HFFc6 (cell line): ENCODE results near the gene CYP11A1. TPM values are rescaled to one million over a fixed set of nuclear protein-coding genes. Genes with fewer than 3 reads are reported as not detected.

Source experiments
- DNase-seq: peaks from one replicate; pipeline ENCODE4 v3.0.0-alpha.2; 2018
- H3K27ac Mint-ChIP-seq: 2 replicates; pipeline ENCODE4 v1.8.0; 2020; ENCODE audit warnings: mild to moderate bottlenecking, mixed read lengths
- H3K27me3 Mint-ChIP-seq: 2 replicates; pipeline ENCODE4 v1.8.0; 2021; ENCODE audit warnings: mild to moderate bottlenecking, moderate library complexity, mixed read lengths; ENCODE audit not compliant: insufficient read depth
- H3K36me3 Mint-ChIP-seq: 2 replicates; pipeline ENCODE4 v1.8.0; 2021; ENCODE audit warnings: low read depth, mixed read lengths
- H3K4me1 Mint-ChIP-seq: 2 replicates; pipeline ENCODE4 v1.8.0; 2020; ENCODE audit warnings: low read depth, mixed read lengths
- H3K4me3 Mint-ChIP-seq: 2 replicates; pipeline ENCODE4 v1.8.0; 2020; ENCODE audit warnings: mild to moderate bottlenecking, moderate library complexity, mixed read lengths
- H3K9me3 Mint-ChIP-seq: 2 replicates; pipeline ENCODE4 v1.8.0; 2020; ENCODE audit warnings: mild to moderate bottlenecking, mixed read lengths
- total RNA-seq, 6 experiments: library from RNA; stranded (reverse); fragmentation: NEBNext Ultra II Directional; extraction: Animal tissue kit (Norgen Biotek cat#: 25700); gene quantifications; 2 replicates in 1 of 6; 3 replicates in 5 of 6; pipeline ENCODE4 v1.2.3, GENCODE V29; 2021
- TF ChIP-seq, protein P1 (sequence below): fragments of 200-600 bp; sonication (generic); IDR thresholded peaks from 2 replicates; pipeline ENCODE4 v1.5.0; 2021; ENCODE audit warnings: antibody characterized with exemption, mild to moderate bottlenecking

CYP11A1 gene
- total RNA-seq, 6 experiments from 2014 or later = 0.12 to 0.17 (median 0.14) TPM; not detected in 2

DNA sequence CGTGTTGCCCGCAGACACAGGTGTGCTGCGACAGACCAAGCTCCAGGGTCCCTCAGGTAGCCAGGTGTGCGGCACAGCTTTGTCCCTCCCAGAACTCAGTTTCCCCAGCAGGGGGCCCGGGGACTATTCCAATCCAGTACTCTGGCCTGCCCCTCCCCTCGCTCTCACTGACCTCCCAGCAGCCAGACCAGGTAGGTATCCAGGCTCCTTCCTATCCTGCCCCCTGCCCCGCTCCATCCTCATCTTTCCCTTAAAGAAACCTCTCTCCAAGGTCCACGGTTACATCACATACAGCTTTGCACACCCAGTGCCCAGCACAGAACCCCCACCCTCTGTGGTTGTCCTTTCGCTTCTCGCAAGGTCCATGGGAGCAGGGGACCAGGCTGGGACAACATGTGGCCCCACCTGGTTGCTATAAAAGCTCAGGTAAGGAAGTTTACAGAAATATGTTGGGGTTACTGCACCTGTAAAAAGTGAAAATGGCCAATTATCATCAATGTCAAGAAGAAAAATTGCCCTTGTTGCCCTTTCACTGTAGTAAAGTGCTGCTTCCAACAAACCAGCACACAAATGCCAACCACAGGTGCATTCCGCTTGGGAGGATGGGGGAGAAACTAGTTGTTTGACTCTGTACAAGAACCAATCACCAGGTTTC is 7.3 kb upstream of the CYP11A1 start:
- Mint-ChIP-seq H3K27me3 (peaks cover 19% of the 10 kb centered on the region), H3K4me3 (peak overlapping the region; percentile 84), H3K36me3 (no peaks in the 10 kb centered on the region), H3K27ac (no peak overlapping the region), H3K9me3 (no peaks in the 10 kb centered on the region), H3K4me1 (peaks cover 25% of the 10 kb centered on the region)
- no peak for DNase-seq
- TF ChIP-seq, protein P1, sequence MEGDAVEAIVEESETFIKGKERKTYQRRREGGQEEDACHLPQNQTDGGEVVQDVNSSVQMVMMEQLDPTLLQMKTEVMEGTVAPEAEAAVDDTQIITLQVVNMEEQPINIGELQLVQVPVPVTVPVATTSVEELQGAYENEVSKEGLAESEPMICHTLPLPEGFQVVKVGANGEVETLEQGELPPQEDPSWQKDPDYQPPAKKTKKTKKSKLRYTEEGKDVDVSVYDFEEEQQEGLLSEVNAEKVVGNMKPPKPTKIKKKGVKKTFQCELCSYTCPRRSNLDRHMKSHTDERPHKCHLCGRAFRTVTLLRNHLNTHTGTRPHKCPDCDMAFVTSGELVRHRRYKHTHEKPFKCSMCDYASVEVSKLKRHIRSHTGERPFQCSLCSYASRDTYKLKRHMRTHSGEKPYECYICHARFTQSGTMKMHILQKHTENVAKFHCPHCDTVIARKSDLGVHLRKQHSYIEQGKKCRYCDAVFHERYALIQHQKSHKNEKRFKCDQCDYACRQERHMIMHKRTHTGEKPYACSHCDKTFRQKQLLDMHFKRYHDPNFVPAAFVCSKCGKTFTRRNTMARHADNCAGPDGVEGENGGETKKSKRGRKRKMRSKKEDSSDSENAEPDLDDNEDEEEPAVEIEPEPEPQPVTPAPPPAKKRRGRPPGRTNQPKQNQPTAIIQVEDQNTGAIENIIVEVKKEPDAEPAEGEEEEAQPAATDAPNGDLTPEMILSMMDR = no peak

DNA sequence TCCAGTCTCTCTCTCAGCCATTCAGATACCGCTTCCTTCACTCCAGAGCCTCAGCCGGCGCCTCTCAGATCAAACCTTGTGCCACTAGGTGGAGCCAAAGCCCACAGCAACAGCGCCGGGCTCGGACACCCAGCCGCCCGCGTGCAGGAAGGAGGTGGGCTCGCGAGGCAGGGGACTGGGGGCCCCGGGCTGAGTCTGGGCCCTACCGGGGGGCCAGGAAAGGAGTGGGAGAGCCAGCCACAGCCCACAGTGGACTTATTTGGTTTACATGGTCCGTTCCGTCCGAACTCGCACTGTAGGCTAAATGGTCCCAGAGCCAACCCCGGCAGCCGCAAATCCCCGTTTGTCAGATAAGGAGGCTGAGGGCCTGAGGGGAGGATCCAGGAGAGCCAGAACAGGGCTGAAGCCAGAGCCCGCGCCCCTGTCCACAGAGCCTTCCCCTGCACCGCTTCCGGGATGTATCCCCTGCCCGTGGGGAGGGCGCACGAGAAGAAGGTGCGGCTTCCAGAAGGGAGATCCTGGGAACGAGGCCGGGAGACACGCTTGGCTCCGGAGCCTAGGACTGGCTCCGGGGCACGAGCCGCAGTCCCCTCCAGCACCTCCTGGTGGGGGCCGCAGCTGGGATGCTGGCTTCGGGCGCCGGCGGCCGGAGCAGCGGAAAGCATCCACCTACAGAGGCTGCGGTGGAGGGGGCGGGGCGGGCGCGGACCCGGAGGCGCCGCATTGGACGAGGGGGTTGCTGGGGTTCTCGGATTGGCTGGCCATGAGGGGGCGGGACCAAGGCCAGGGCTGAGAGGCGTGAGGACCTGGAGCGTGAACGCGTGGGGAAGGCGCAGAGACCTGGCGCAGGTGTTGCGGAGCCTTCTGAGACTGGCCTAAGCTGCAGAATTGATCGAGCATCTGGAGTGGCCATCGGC is 6.5 kb upstream of the CYP11A1 start:
- Mint-ChIP-seq H3K36me3 (no peaks in the 10 kb centered on the region), H3K27ac (no peak overlapping the region), H3K4me3 (peak overlapping the region; percentile 84), H3K27me3 (peaks cover 19% of the 10 kb centered on the region), H3K4me1 (peaks cover 26% of the 10 kb centered on the region), H3K9me3 (no peaks in the 10 kb centered on the region)
- DNase-seq = peak; percentile 78
- TF ChIP-seq, protein P1 = peak; percentile 94

DNA sequence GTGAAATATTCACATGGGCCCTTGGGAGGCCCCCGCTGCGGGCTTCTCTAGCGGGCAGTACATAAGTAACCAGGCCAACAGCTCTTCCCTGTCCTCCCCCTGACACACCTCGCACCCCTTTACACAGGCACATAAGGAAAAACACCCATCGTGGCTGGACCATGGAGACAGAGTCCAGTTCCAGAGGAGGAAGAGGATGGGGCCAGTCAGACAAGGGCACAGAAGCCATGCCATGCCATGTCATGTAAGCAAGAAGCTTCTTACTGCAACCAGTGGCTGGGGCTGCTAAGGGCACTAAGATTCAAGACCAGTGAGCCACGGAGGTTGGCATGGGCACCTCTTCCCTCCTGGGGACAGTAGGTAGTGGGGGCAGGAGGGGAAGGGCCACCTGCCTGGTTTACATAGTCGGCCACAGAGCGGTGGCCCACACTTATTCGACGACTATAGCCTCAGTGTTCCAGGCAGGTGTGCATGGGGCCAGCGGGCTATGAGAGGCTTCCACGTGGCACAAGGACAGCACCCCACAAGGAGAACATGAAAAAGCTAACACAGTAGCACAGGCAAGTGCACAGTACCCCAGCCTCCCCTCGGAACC is 5.7 kb upstream of the CYP11A1 start:
- Mint-ChIP-seq H3K27me3 (peaks cover 19% of the 10 kb centered on the region), H3K27ac (no peak overlapping the region), H3K9me3 (no peaks in the 10 kb centered on the region), H3K36me3 (no peaks in the 10 kb centered on the region), H3K4me1 (peaks cover 22% of the 10 kb centered on the region), H3K4me3 (peak overlapping the region; percentile 84; the same call in 1 of the 2 replicates)
- no peak for DNase-seq
- TF ChIP-seq, protein P1 = no peak

DNA sequence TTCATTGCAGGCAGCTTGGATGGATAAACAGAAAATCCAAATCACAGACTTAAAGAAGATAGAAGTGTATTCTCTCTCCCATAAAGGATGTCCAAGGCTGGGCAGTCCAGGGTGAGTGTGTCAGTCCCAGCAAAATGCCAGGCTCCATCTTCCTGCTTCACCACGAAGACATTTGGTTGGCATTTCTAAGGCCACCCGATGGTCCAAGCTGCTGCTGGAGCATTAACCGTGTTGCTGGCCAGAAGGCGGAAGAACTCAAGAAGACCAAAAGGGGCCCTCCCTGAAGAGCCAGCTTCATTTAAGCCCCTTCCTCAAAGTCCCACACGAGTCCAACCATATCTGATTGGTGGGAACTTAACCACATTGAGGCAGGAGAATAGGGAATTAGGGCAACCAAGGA is 3.0 kb upstream of the CYP11A1 start:
- peaks cover 24% of the 10 kb centered on the region for H3K27me3 Mint-ChIP-seq
- no peak overlapping the region for H3K4me3 Mint-ChIP-seq
- no peak overlapping the region for H3K27ac Mint-ChIP-seq
- DNase-seq = no peak
- H3K9me3 Mint-ChIP-seq = no peaks in the 10 kb centered on the region
- H3K36me3 Mint-ChIP-seq = no peaks in the 10 kb centered on the region
- TF ChIP-seq, protein P1 = no peak
- peaks cover 23% of the 10 kb centered on the region for H3K4me1 Mint-ChIP-seq

GRCh38 chr15:74369756-74370155 is 2.3 kb upstream of the CYP11A1 start:
- no peaks in the 10 kb centered on the region for H3K9me3 Mint-ChIP-seq
- H3K27me3 Mint-ChIP-seq = peaks cover 24% of the 10 kb centered on the region
- H3K27ac Mint-ChIP-seq = no peak overlapping the region
- TF ChIP-seq, protein P1 = no peak
- H3K4me3 Mint-ChIP-seq = no peak overlapping the region
- DNase-seq = no peak
- no peaks in the 10 kb centered on the region for H3K36me3 Mint-ChIP-seq
- H3K4me1 Mint-ChIP-seq = peaks cover 24% of the 10 kb centered on the region
